Trophoblast cell (in vitro differentiated cells and primary cell): ENCODE results near the gene GPR152.

Experiments used
- DNase-seq, 2 donors: peaks; one replicate each; pipeline ENCODE4 v3.0.0-alpha.2; 2016
- H2AFZ ChIP-seq: 2 replicates; pipeline ENCODE4 v1.6.1; 2013; ENCODE audit warnings: low read length, moderate library complexity, mild to moderate bottlenecking; ENCODE audit not compliant: insufficient read depth, poor library complexity
- H2AK5ac ChIP-seq: 2 replicates; pipeline ENCODE4 v1.6.1; 2013; ENCODE audit warnings: mild to moderate bottlenecking, low read length
- H2BK120ac ChIP-seq: 2 replicates; pipeline ENCODE4 v1.6.1; 2013; ENCODE audit warnings: low read length, mild to moderate bottlenecking, moderate library complexity; ENCODE audit not compliant: insufficient read depth, poor library complexity
- H2BK12ac ChIP-seq: 2 replicates; pipeline ENCODE4 v1.6.1; 2013; ENCODE audit warnings: mild to moderate bottlenecking, low read length, moderate library complexity
- H2BK5ac ChIP-seq: 2 replicates; pipeline ENCODE4 v1.6.1; 2013; ENCODE audit warnings: low read length, low read depth, moderate library complexity, mild to moderate bottlenecking; ENCODE audit not compliant: poor library complexity
- H3K14ac ChIP-seq: 2 replicates; pipeline ENCODE4 v1.6.1; 2013; ENCODE audit warnings: mild to moderate bottlenecking, low read length
- H3K18ac ChIP-seq: 2 replicates; pipeline ENCODE4 v1.6.1; 2013; ENCODE audit warnings: mild to moderate bottlenecking, low read length
- H3K23ac ChIP-seq: 2 replicates; pipeline ENCODE4 v1.6.1; 2013; ENCODE audit warnings: low read length
- H3K27ac ChIP-seq: 2 replicates; pipeline ENCODE4 v1.5.1; 2013; ENCODE audit warnings: low read depth, mild to moderate bottlenecking, inconsistent platforms, low read length, moderate library complexity
- H3K27me3 ChIP-seq: 2 replicates; pipeline ENCODE4 v1.6.1; 2013; ENCODE audit warnings: inconsistent platforms, mild to moderate bottlenecking, low read length, moderate library complexity; ENCODE audit not compliant: insufficient read depth
- H3K36me3 ChIP-seq, 2 experiments: 1 replicate in 1 of 2; 2 replicates in 1 of 2; pipeline ENCODE4 v1.6.1; 2013; ENCODE audit warnings: low read length in 2 of 2, mild to moderate bottlenecking in 2 of 2, moderate library complexity in 1 of 2; ENCODE audit not compliant: insufficient read depth in 2 of 2, control insufficient read depth in 1 of 2
- H3K4ac ChIP-seq: 2 replicates; pipeline ENCODE4 v1.6.1; 2013; ENCODE audit warnings: low read depth, mild to moderate bottlenecking, low read length, moderate library complexity
- H3K4me1 ChIP-seq, 2 experiments: 1 replicate in 1 of 2; 2 replicates in 1 of 2; pipeline ENCODE4 v1.6.1; 2013; ENCODE audit warnings: low read length in 2 of 2, mild to moderate bottlenecking in 2 of 2, moderate library complexity in 1 of 2; ENCODE audit not compliant: insufficient read depth in 2 of 2, control insufficient read depth in 1 of 2
- H3K4me2 ChIP-seq: 2 replicates; pipeline ENCODE4 v1.6.1; 2013; ENCODE audit warnings: inconsistent platforms, mild to moderate bottlenecking, low read length, moderate library complexity
- H3K4me3 ChIP-seq: 2 replicates; pipeline ENCODE4 v1.5.1; 2013; ENCODE audit warnings: mild to moderate bottlenecking, low read depth, low read length, inconsistent platforms
- H3K79me1 ChIP-seq: one replicate; pipeline ENCODE4 v1.6.1; 2013; ENCODE audit warnings: low read length
- H3K79me2 ChIP-seq: 2 replicates; pipeline ENCODE4 v1.6.1; 2013; ENCODE audit warnings: low read length, mild to moderate bottlenecking; ENCODE audit not compliant: control insufficient read depth, insufficient read depth, poor library complexity
- H3K9ac ChIP-seq: 2 replicates; pipeline ENCODE4 v1.6.1; 2013; ENCODE audit warnings: mild to moderate bottlenecking, low read length
- H3K9me3 ChIP-seq: 2 replicates; pipeline ENCODE4 v1.6.1; 2013; ENCODE audit warnings: low read depth, mild to moderate bottlenecking, control low read depth, inconsistent platforms, low read length; ENCODE audit not compliant: insufficient read depth
- H4K12ac ChIP-seq: 2 replicates; pipeline ENCODE4 v1.6.1; 2013; ENCODE audit warnings: low read depth, mild to moderate bottlenecking, low read length, moderate library complexity
- H4K8ac ChIP-seq: 2 replicates; pipeline ENCODE4 v1.6.1; 2013; ENCODE audit warnings: low read depth, mild to moderate bottlenecking, low read length, moderate library complexity
- H4K91ac ChIP-seq: one replicate; pipeline ENCODE4 v1.6.1; 2013; ENCODE audit warnings: low read depth, mild to moderate bottlenecking, low read length, moderate library complexity
- WGBS: extraction: QIAGEN DNeasy Blood & Tissue Kit; methylation state at CpG from one replicate; pipeline ENCODE4 v1.1.7; 2013; ENCODE audit warnings: missing lambda C conversion rate; ENCODE audit not compliant: insufficient read length, insufficient coverage; ENCODE audit errors: extremely low coverage; 5-methylcytosine and 5-hydroxymethylcytosine counted together

Gene GPR152

DNA sequence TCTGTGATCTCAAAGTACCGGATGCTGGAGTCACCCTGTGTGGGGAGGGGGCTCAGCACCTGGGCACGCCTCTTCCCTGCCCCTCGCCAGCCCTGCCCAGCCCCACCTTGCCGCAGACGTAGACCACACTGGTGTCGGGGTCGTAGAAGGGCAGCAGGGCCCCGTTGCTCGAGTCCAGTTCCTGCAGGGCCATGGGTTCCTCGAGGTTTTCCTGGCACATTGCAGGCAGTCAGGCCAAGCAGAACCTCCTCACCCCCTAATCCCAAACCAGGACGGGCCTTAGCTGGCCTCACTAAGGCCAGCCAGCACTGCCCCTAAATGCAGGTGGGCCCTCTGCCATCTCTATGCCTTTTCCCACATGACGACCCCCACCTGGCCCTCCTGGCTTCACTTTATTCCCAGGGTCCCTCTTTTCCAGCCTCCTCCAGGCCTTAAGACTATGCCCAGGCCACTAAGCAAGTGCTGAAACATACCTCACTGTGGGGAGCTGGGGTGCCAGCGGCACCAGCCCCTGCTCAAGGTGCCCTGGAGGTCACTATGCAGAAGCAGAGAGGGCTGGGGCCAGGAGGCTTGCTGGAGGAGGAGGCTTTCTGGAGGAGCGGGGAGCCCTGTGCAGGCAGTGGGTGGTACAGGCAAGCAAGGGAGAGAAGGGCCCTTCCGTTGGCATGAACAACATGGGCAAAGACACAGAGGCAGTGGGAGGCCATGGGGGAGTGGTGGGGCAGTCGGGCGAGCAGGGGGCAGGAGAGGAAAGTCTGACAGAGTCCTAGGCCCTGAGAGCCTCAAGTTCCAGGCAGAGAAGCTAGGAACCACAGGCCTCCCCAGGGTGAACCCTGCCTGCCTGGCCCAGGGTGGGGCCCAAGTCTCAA is 12.1 kb downstream of the GPR152 start:
- DNase-seq, result no peak
- Histone ChIP-seq H4K8ac (no peak overlapping the region), H2AFZ (no peak overlapping the region), H3K27ac (no peak overlapping the region), H3K9me3 (no peaks in the 10 kb centered on the region), H4K12ac (no peak overlapping the region), H3K23ac (no peak overlapping the region), H2BK120ac (no peak overlapping the region), H2AK5ac (no peak overlapping the region), H3K4me3 (no peak overlapping the region), H2BK12ac (no peak overlapping the region), H3K79me2 (peaks cover 7% of the 10 kb centered on the region), H3K79me1 (peaks cover 16% of the 10 kb centered on the region), H3K27me3 (no peaks in the 10 kb centered on the region), H3K4ac (no peak overlapping the region), H3K36me3 (peaks cover 46 to 54% of the 10 kb centered on the region in 2 experiments), H3K4me2 (no peak overlapping the region), H3K9ac (no peak overlapping the region), H4K91ac (no peak overlapping the region), H3K18ac (no peak overlapping the region), H3K14ac (no peak overlapping the region), H2BK5ac (no peak overlapping the region), H3K4me1 (peaks cover 17 to 29% of the 10 kb centered on the region in 2 experiments)
- WGBS, result no CpG with 5 or more reads among the region's 17 CpGs

GRCh38 chr11:67439321-67440228 is 13.0 kb downstream of the GPR152 start:
- Histone ChIP-seq H2AK5ac (no peak overlapping the region), H4K8ac (no peak overlapping the region), H3K4ac (no peak overlapping the region), H2AFZ (no peak overlapping the region), H3K4me2 (no peak overlapping the region), H2BK120ac (no peak overlapping the region), H2BK12ac (no peak overlapping the region), H3K18ac (no peak overlapping the region), H2BK5ac (no peak overlapping the region), H3K79me2 (peaks cover 7% of the 10 kb centered on the region), H3K23ac (no peak overlapping the region), H3K79me1 (peaks cover 16% of the 10 kb centered on the region), H3K4me3 (no peak overlapping the region), H3K9ac (no peak overlapping the region), H3K36me3 (peaks cover 55 to 63% of the 10 kb centered on the region in 2 experiments), H3K14ac (no peak overlapping the region), H4K91ac (no peak overlapping the region), H4K12ac (no peak overlapping the region), H3K9me3 (no peaks in the 10 kb centered on the region), H3K4me1 (peaks cover 17 to 32% of the 10 kb centered on the region in 2 experiments), H3K27me3 (no peaks in the 10 kb centered on the region), H3K27ac (no peak overlapping the region)
- WGBS, result no CpG with 5 or more reads among the region's 31 CpGs
- DNase-seq, result no peak

DNA sequence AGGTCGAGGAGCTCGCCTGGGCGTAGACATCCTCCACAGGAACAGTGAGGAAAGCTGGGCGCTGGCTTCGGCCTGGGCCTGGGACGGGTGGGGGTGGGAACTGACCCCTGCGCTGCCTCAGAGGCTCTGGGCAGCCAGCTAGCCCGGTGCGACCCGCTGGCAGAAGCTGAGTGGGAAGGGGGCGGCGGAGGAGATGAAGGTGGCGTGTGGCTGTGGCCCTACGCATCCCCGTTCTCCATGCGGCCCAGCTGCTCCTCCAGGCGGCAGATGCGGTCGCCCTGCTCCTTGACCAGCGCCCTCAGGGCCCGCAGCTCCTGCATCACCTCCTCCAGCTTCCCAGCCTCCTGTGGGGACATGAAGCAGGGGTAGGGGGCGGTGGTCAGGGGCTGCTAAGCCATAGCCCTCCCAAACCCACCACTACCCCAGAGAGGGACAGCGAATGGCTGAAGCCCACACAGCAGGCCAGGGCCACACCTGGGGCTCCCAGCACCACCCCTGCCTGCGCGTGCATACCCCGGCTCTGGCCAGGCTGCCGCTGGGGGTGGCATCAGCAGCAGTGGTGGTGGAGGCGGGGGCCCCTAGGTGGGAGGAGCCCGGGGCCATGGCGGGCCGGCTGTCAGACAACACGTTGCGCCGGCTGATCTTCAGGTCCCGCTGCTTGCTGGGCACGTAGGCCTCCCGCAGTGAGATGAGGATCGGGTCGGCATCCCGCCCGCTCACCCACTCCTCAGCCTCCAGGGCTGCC is 14.2 kb downstream of the GPR152 start:
- Histone ChIP-seq H3K4me2 (no peak overlapping the region), H3K27me3 (no peaks in the 10 kb centered on the region), H3K4me3 (no peak overlapping the region), H3K9me3 (no peaks in the 10 kb centered on the region), H4K8ac (no peak overlapping the region), H2BK120ac (no peak overlapping the region), H4K12ac (no peak overlapping the region), H3K9ac (no peak overlapping the region), H3K4ac (no peak overlapping the region), H2AK5ac (no peak overlapping the region), H4K91ac (no peak overlapping the region), H3K36me3 (peaks cover 68 to 75% of the 10 kb centered on the region in 2 experiments), H2BK5ac (no peak overlapping the region), H2AFZ (no peak overlapping the region), H2BK12ac (no peak overlapping the region), H3K14ac (no peak overlapping the region), H3K18ac (no peak overlapping the region), H3K79me1 (peaks cover 14% of the 10 kb centered on the region), H3K4me1 (peaks cover 17 to 32% of the 10 kb centered on the region in 2 experiments), H3K79me2 (peaks cover 7% of the 10 kb centered on the region), H3K27ac (no peak overlapping the region), H3K23ac (no peak overlapping the region)
- no CpG with 5 or more reads among the region's 41 CpGs for WGBS
- DNase-seq, result peak; percentile 83 to 84

GRCh38 chr11:67437809-67438157 is 14.7 kb downstream of the GPR152 start:
- no peak overlapping the region for H3K9ac ChIP-seq
- WGBS, result no CpG with 5 or more reads among the region's 3 CpGs
- no peak overlapping the region for H2AFZ ChIP-seq
- no peak overlapping the region for H2BK5ac ChIP-seq
- H3K79me1 ChIP-seq, result peaks cover 11% of the 10 kb centered on the region
- peak overlapping the region; percentile 38 for H4K12ac ChIP-seq
- no peaks in the 10 kb centered on the region for H3K9me3 ChIP-seq
- no peak overlapping the region for H3K4me3 ChIP-seq
- peaks cover 73 to 81% of the 10 kb centered on the region in 2 experiments for H3K36me3 ChIP-seq
- H3K23ac ChIP-seq, result no peak overlapping the region
- no peak for DNase-seq
- H2BK120ac ChIP-seq, result no peak overlapping the region
- no peaks in the 10 kb centered on the region for H3K27me3 ChIP-seq
- no peak overlapping the region for H2AK5ac ChIP-seq
- no peak overlapping the region for H3K4ac ChIP-seq
- peaks cover 4% of the 10 kb centered on the region for H3K79me2 ChIP-seq
- H4K8ac ChIP-seq, result peak overlapping the region; percentile 30
- H4K91ac ChIP-seq, result peak overlapping the region; percentile 59
- no peak overlapping the region for H3K4me2 ChIP-seq
- H2BK12ac ChIP-seq, result peak overlapping the region; percentile 1
- H3K27ac ChIP-seq, result peak overlapping the region; percentile 81
- H3K14ac ChIP-seq, result peak overlapping the region; percentile 64
- H3K4me1 ChIP-seq, result peaks cover 17 to 32% of the 10 kb centered on the region in 2 experiments
- H3K18ac ChIP-seq, result peak overlapping the region; percentile 21
